DMS 273 treated with DMSO at 0.1 percent for 48 hours (cell line): ENCODE data around the gene CDK12.
"Not testable (repeated sequence)": the region's sequence is repeated elsewhere in the genome, so short reads cannot be mapped to it uniquely, and the experiment has no call there.

Experiments used
- DNase-seq: peaks from one replicate; lab custom pipeline; 2025; lab: John Stamatoyannopoulos, UW

CDK12 gene

GRCh38 chr17:39507511-39507910, 46.2 kb downstream of the CDK12 start:
- DNase-seq, result no peak

- no peak for DNase-seq
Measured at GRCh38 chr17:39508987-39509386, 47.7 kb downstream of the CDK12 start.

GRCh38 chr17:39513309-39513708, 52.0 kb downstream of the CDK12 start:
- DNase-seq, result no peak

- no peak for DNase-seq
Measured at GRCh38 chr17:39513915-39514314, 52.6 kb downstream of the CDK12 start.

GRCh38 chr17:39517224-39517623, 55.9 kb downstream of the CDK12 start:
- no peak for DNase-seq

- DNase-seq, result no peak
Measured at GRCh38 chr17:39525801-39526506, 64.7 kb downstream of the CDK12 start.

- DNase-seq, result no peak
Measured at GRCh38 chr17:39527220-39527813, 66.0 kb downstream of the CDK12 start.

GRCh38 chr17:39529455-39529854, 68.2 kb downstream of the CDK12 start:
- DNase-seq, result no peak

GRCh38 chr17:39530513-39530912, 69.2 kb downstream of the CDK12 start:
- DNase-seq, result no peak

GRCh38 chr17:39531252-39531651, 70.0 kb downstream of the CDK12 start:
- no peak for DNase-seq

- no peak for DNase-seq
Measured at GRCh38 chr17:39533891-39534290, 72.6 kb downstream of the CDK12 start.

GRCh38 chr17:39534768-39535405, 73.6 kb downstream of the CDK12 start:
- DNase-seq, result no peak

- DNase-seq, result no peak
Measured at GRCh38 chr17:39536468-39536867, 75.2 kb downstream of the CDK12 start.

GRCh38 chr17:39537364-39537763, 76.1 kb downstream of the CDK12 start:
- not testable (repeated sequence) for DNase-seq

GRCh38 chr17:39538866-39539265, 77.6 kb downstream of the CDK12 start:
- no peak for DNase-seq

GRCh38 chr17:39540611-39541010, 79.3 kb downstream of the CDK12 start:
- no peak for DNase-seq

- DNase-seq, result no peak
Measured at GRCh38 chr17:39541652-39542051, 80.4 kb downstream of the CDK12 start.

- DNase-seq, result no peak
Measured at GRCh38 chr17:39543176-39543575, 81.9 kb downstream of the CDK12 start.

GRCh38 chr17:39543664-39544063, 82.4 kb downstream of the CDK12 start:
- no peak for DNase-seq

GRCh38 chr17:39544361-39544760, 83.1 kb downstream of the CDK12 start:
- DNase-seq, result not testable (repeated sequence)

- no peak for DNase-seq
Measured at GRCh38 chr17:39547713-39548478, 86.6 kb downstream of the CDK12 start.

GRCh38 chr17:39548494-39549225, 87.4 kb downstream of the CDK12 start:
- DNase-seq, result peak; percentile 81
